ENCODE measurements around the gene LARP1B. TPM values are rescaled to one million over a fixed set of nuclear protein-coding genes. Genes with fewer than 3 reads are reported as not detected.
A peak's percentile ranks its signal among the peaks of the same experiment; 100 is the strongest.

The LARP1B gene
- total RNA-seq, 1 experiment from 2014 or later, result 42.9 TPM

DNA sequence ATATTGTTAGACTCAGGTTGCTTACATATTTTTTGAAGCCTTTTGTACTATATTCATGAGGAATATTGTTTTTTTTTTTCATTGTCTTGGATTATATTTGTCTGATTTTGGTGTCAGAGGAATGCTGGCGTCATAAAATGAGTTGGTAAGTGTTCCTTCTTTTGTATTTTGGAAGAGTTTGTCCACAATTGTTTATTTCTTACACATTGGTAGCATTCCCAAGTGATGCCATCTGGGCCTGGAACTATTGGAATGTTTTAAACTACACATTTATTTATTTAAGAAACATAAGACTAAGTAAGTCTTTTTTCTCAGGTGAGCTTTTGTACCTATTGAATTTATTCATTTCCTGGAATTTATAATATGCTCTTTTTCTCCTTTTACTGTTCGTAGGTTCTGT, 107.6 kb downstream of the LARP1B start:
- H4K91ac ChIP-seq (ENCODE audit: insufficient read length, low read depth, low read length), result no peak overlapping the region
- H3K79me2 ChIP-seq (ENCODE audit: insufficient read depth, low read length), result no peaks in the 10 kb centered on the region
- no CpG with 5 or more reads among the region's 2 CpGs for WGBS (ENCODE audit: extremely low coverage, insufficient read length, low lambda C conversion rate)
- no peak for TF ChIP-seq CTCF (conservative IDR thresholded peaks at IDR 0.05)
- no peak overlapping the region for H2AK5ac ChIP-seq (ENCODE audit: insufficient read length, low read length)
- no peak overlapping the region for H2BK12ac ChIP-seq (ENCODE audit: insufficient read length, low read depth, low read length)
- no peaks in the 10 kb centered on the region for H3K79me1 ChIP-seq (ENCODE audit: insufficient read depth, low read depth, low read length, poor library complexity, severe bottlenecking)
- H3K27ac ChIP-seq (ENCODE audit: insufficient read length, low read depth, low read length), result no peak overlapping the region
- no peak overlapping the region for H3K4me3 Mint-ChIP-seq
- H3K9me3 ChIP-seq (ENCODE audit: control insufficient read depth, low read depth, low read length), result no peaks in the 10 kb centered on the region
- no peak overlapping the region for H3K23ac ChIP-seq (ENCODE audit: insufficient read length, low read depth, low read length)
- H3K9ac ChIP-seq (ENCODE audit: extremely low read depth, insufficient read length, low read length), result no peak overlapping the region
- H3K36me3 Mint-ChIP-seq (ENCODE audit: insufficient read depth in 1 of 3, low read depth in 3 of 3), result no peaks in the 10 kb centered on the region
- no peaks in the 10 kb centered on the region for H3K27me3 ChIP-seq (ENCODE audit: insufficient read depth, low read length)
- H2BK15ac ChIP-seq (ENCODE audit: low read depth, low read length), result no peak overlapping the region
- no peak overlapping the region for H3T11ph ChIP-seq (ENCODE audit: low read length)
- H3K14ac ChIP-seq (ENCODE audit: insufficient read depth, low read length), result no peak overlapping the region
- no peaks in the 10 kb centered on the region for H4K20me1 ChIP-seq (ENCODE audit: control insufficient read depth, insufficient read depth, insufficient read length)
- H3K4me1 ChIP-seq (ENCODE audit: insufficient read depth, low read length), result no peaks in the 10 kb centered on the region
- no peak overlapping the region for H2BK120ac ChIP-seq (ENCODE audit: low read depth, low read length, poor library complexity, severe bottlenecking)
- no peak overlapping the region for H2BK20ac ChIP-seq (ENCODE audit: low read depth, low read length, poor library complexity, severe bottlenecking)
- no peak overlapping the region for H3K56ac ChIP-seq (ENCODE audit: insufficient read length, low read depth, low read length)
- H4K8ac ChIP-seq (replicated peaks; ENCODE audit: insufficient read length, low read depth, low read length), result no peak overlapping the region
- peaks cover 1 to 3% of the 10 kb centered on the region in 2 experiments for H3K4me1 Mint-ChIP-seq
- DNase-seq, result no peak
- no peak overlapping the region for H3K4ac ChIP-seq (ENCODE audit: low read depth, low read length)
- no peak overlapping the region for H2BK5ac ChIP-seq (ENCODE audit: insufficient read length, low read length)
- H4K5ac ChIP-seq (ENCODE audit: insufficient read length, low read depth, low read length), result no peak overlapping the region
- no peaks in the 10 kb centered on the region for H3K9me3 Mint-ChIP-seq
- H3K18ac ChIP-seq (ENCODE audit: insufficient read length, low read depth, low read length), result no peak overlapping the region
- no peak overlapping the region for H2AFZ ChIP-seq (ENCODE audit: low read length)
- H3K4me2 ChIP-seq (ENCODE audit: insufficient read depth, insufficient read length, low read length), result no peak overlapping the region
- no peaks in the 10 kb centered on the region for H3K23me2 ChIP-seq (ENCODE audit: insufficient read length, low read depth, low read length, poor library complexity, severe bottlenecking)
- 0 out of 7 replicates have a peak overlapping the region, but pooled peaks of 1 of the 3 experiments have one; percentile 39 for H3K27ac Mint-ChIP-seq
- no peaks in the 10 kb centered on the region for H3K27me3 Mint-ChIP-seq (ENCODE audit: low read depth)

All from H9 (cell line).